ENCODE data around the gene CDH23.

- TF ChIP-seq CTCF (IDR thresholded peaks at IDR 0.05) (no peak), EZH2 (IDR thresholded peaks at IDR 0.05; ENCODE audit: borderline replicate concordance, insufficient read depth, low read depth, low read length, poor library complexity, severe bottlenecking) (no peak)
Observed at GRCh38 chr10:71392292-71392691, 4.4 kb upstream of the CDH23 start.
